CD14-positive monocyte (primary cell): ENCODE results near the gene STAC. TPM values are rescaled to one million over a fixed set of nuclear protein-coding genes. Genes with fewer than 3 reads are reported as not detected.

Source experiments
- DNase-seq, 3 donors: peaks; one replicate each; pipeline ENCODE4 v3.0.0-alpha.2; 2011 to 2022
- H2AFZ ChIP-seq: 2 replicates; pipeline ENCODE4 v1.6.0; 2012; ENCODE audit warnings: mild to moderate bottlenecking, low read depth, low read length, inconsistent platforms; ENCODE audit not compliant: insufficient read depth, poor library complexity, severe bottlenecking
- H3K27ac ChIP-seq, 2 donors: 1 replicate in 1 of 2; 2 replicates in 1 of 2; pipeline ENCODE4 v1.5.1; 2012 to 2013; ENCODE audit warnings: low read length in 2 of 2, control low read depth in 1 of 2, inconsistent platforms in 1 of 2, low read depth in 1 of 2, mild to moderate bottlenecking in 1 of 2
- H3K27me3 ChIP-seq, 2 donors: one replicate each; pipeline versions ENCODE4 v1.6.0 to v1.6.1; 2011 to 2013; ENCODE audit warnings: low read length in 2 of 2; ENCODE audit not compliant: control insufficient read depth in 2 of 2, insufficient read depth in 2 of 2
- H3K36me3 ChIP-seq, 2 donors: replicated peaks in 1 of 2; 1 replicate in 1 of 2; 2 replicates in 1 of 2; pipeline versions ENCODE4 v1.5.1 to v1.6.1; 2012 to 2013; ENCODE audit warnings: low read length in 2 of 2, control low read depth in 1 of 2, inconsistent platforms in 1 of 2, mild to moderate bottlenecking in 1 of 2; ENCODE audit not compliant: insufficient read depth in 2 of 2, control insufficient read depth in 1 of 2
- H3K4me1 ChIP-seq, 2 donors: 1 replicate in 1 of 2; 2 replicates in 1 of 2; pipeline versions ENCODE4 v1.5.1 to v1.6.1; 2012 to 2013; ENCODE audit warnings: low read length in 2 of 2, control low read depth in 1 of 2, inconsistent platforms in 1 of 2, mild to moderate bottlenecking in 1 of 2, moderate library complexity in 1 of 2; ENCODE audit not compliant: insufficient read depth in 2 of 2, control insufficient read depth in 1 of 2
- H3K4me2 ChIP-seq: replicated peaks from 2 replicates; pipeline ENCODE3; 2012; ENCODE audit warnings: low read length, moderate library complexity, mild to moderate bottlenecking; ENCODE audit not compliant: poor library complexity, severe bottlenecking; ENCODE audit errors: extremely low read depth
- H3K4me3 ChIP-seq, 3 experiments: fragments of 200-600 bp in 1 of 3; sonication (generic) in 1 of 3; replicated peaks in 1 of 3; 1 replicate in 2 of 3; 2 replicates in 1 of 3; pipeline ENCODE4 v1.5.1; 2011 to 2013; ENCODE audit warnings: low read length in 3 of 3, mild to moderate bottlenecking in 3 of 3, control low read depth in 2 of 3, low read depth in 2 of 3, inconsistent platforms in 1 of 3, moderate library complexity in 1 of 3
- H3K79me2 ChIP-seq: 2 replicates; pipeline ENCODE4 v1.6.0; 2012; ENCODE audit warnings: mild to moderate bottlenecking, control low read depth, inconsistent platforms, low read length, moderate library complexity; ENCODE audit not compliant: insufficient read depth
- H3K9ac ChIP-seq: 2 replicates; pipeline ENCODE4 v1.6.0; 2017; ENCODE audit warnings: low read length, mild to moderate bottlenecking; ENCODE audit not compliant: insufficient read depth, poor library complexity, severe bottlenecking
- H3K9me3 ChIP-seq, 2 donors: replicated peaks in 1 of 2; 1 replicate in 1 of 2; 2 replicates in 1 of 2; pipeline versions ENCODE4 v1.5.1 to v1.6.1; 2012 to 2013; ENCODE audit warnings: low read length in 2 of 2, control low read depth in 1 of 2; ENCODE audit not compliant: control insufficient read depth in 1 of 2, insufficient read depth in 1 of 2
- H4K20me1 ChIP-seq: 2 replicates; pipeline ENCODE4 v1.6.0; 2012; ENCODE audit warnings: mild to moderate bottlenecking, low read length, control low read depth, moderate library complexity; ENCODE audit not compliant: insufficient read depth
- H3K27ac Mint-ChIP-seq, 7 donors: one replicate each; pipeline ENCODE4 v1.8.0; 2020; ENCODE audit warnings: mild to moderate bottlenecking in 7 of 7, mixed read lengths in 7 of 7, moderate library complexity in 6 of 7, inconsistent platforms in 2 of 7
- H3K27me3 Mint-ChIP-seq, 3 donors: one replicate each; pipeline ENCODE4 v1.8.0; 2021 to 2022; ENCODE audit warnings: low read depth in 3 of 3, mild to moderate bottlenecking in 3 of 3, mixed read lengths in 3 of 3, moderate library complexity in 3 of 3, inconsistent platforms in 1 of 3
- H3K36me3 Mint-ChIP-seq, 2 donors: one replicate each; pipeline ENCODE4 v1.8.0; 2020; ENCODE audit warnings: mixed read lengths in 2 of 2, inconsistent platforms in 1 of 2, mild to moderate bottlenecking in 1 of 2
- H3K4me1 Mint-ChIP-seq: one replicate; pipeline ENCODE4 v1.8.0; 2020; ENCODE audit warnings: mild to moderate bottlenecking, mixed read lengths
- H3K4me3 Mint-ChIP-seq, 2 donors: one replicate each; pipeline ENCODE4 v1.8.0; 2020; ENCODE audit warnings: mild to moderate bottlenecking in 2 of 2, mixed read lengths in 2 of 2, moderate library complexity in 1 of 2
- H3K9me3 Mint-ChIP-seq, 7 donors: one replicate each; pipeline ENCODE4 v1.8.0; 2020 to 2022; ENCODE audit warnings: mixed read lengths in 7 of 7, mild to moderate bottlenecking in 6 of 7, moderate library complexity in 6 of 7, inconsistent platforms in 2 of 7
- CTCF ChIP-seq: fragments of 200-600 bp; IDR thresholded peaks from one replicate; pipeline ENCODE4 v1.8.0; 2022; ENCODE audit warnings: antibody characterized with exemption, mild to moderate bottlenecking
- WGBS: methylation state at CpG from one replicate; pipeline ENCODE4 v1.1.5; 2013; ENCODE audit warnings: missing lambda C conversion rate; ENCODE audit not compliant: insufficient coverage; 5-methylcytosine and 5-hydroxymethylcytosine counted together
- intact Hi-C, 2 donors: fragments of 100-400 bp; cut with micrococcal nuclease; formaldehyde crosslinking; loops; one replicate each; pipeline versions ENCODE4 v1.15.0 to v1.15.1; 2023
- polyA plus RNA-seq, 3 donors: library from polyadenylated mRNA; depleted of rRNA in 1 of 3; unstranded in 2 of 3; stranded (reverse) in 1 of 3; fragments of 300-500 nt in 2 of 3; fragments of >200 nt in 1 of 3; fragmentation: Illumina TruSeq in 2 of 3; gene quantifications; 1 replicate in 2 of 3; 2 replicates in 1 of 3; pipeline ENCODE4 v1.2.3, GENCODE V29; 2012 to 2021

Gene STAC
- polyA plus RNA-seq, 3 donors, result 0.10 to 0.40 (median 0.12) TPM

- no peak overlapping the region for H3K27ac ChIP-seq
- H3K36me3 ChIP-seq, result no peaks in the 10 kb centered on the region
- Mint-ChIP-seq H3K4me1 (no peaks in the 10 kb centered on the region), H3K9me3 (peaks cover 0 to 3% (median 0%) of the 10 kb centered on the region in 7 donors), H3K4me3 (peak overlapping the region in 1 of 2 donors; percentile 2), H3K27me3 (peaks cover 0 to 3% (median 2%) of the 10 kb centered on the region in 3 donors), H3K27ac (no peak overlapping the region), H3K36me3 (no peaks in the 10 kb centered on the region)
- intact Hi-C loops, result no loop called here
- peaks cover 3% of the 10 kb centered on the region in 2 donors for H3K9me3 ChIP-seq
- WGBS, result 86% methylated on average over 1 of the region's 2 CpGs
- no peak overlapping the region for H3K9ac ChIP-seq
- H3K4me2 ChIP-seq, result no peak overlapping the region
- H3K4me3 ChIP-seq, result no peak overlapping the region
- TF ChIP-seq CTCF, result no peak
- no peaks in the 10 kb centered on the region for H3K79me2 ChIP-seq
- DNase-seq, result no peak
- no peak overlapping the region for H2AFZ ChIP-seq
- no peaks in the 10 kb centered on the region for H3K4me1 ChIP-seq
- H4K20me1 ChIP-seq, result no peaks in the 10 kb centered on the region
- no peaks in the 10 kb centered on the region for H3K27me3 ChIP-seq
Measured at GRCh38 chr3:36561601-36562000, 181.3 kb downstream of the STAC start.

- Histone ChIP-seq H3K36me3 (no peaks in the 10 kb centered on the region), H3K79me2 (no peaks in the 10 kb centered on the region), H3K9ac (no peak overlapping the region), H2AFZ (no peak overlapping the region), H3K4me3 (no peak overlapping the region), H3K27ac (no peak overlapping the region), H3K4me2 (no peak overlapping the region), H4K20me1 (no peaks in the 10 kb centered on the region), H3K4me1 (no peaks in the 10 kb centered on the region), H3K9me3 (peaks cover 4% of the 10 kb centered on the region in 2 donors), H3K27me3 (no peaks in the 10 kb centered on the region)
- TF ChIP-seq CTCF, result no peak
- H3K9me3 Mint-ChIP-seq, result peaks cover 0 to 7% (median 2%) of the 10 kb centered on the region in 7 donors
- no peaks in the 10 kb centered on the region for H3K36me3 Mint-ChIP-seq
- H3K27ac Mint-ChIP-seq, result no peak overlapping the region
- no CpG with 5 or more reads among the region's 1 CpG for WGBS
- no peak overlapping the region for H3K4me3 Mint-ChIP-seq
- intact Hi-C loops, result no loop called here
- H3K27me3 Mint-ChIP-seq, result peaks cover 0 to 3% (median 2%) of the 10 kb centered on the region in 3 donors
- DNase-seq, result no peak
- H3K4me1 Mint-ChIP-seq, result no peaks in the 10 kb centered on the region
Measured at GRCh38 chr3:36562945-36563344, 182.6 kb downstream of the STAC start.
